Measurements from ENCODE around the gene MACROD2. TPM values are rescaled to one million over a fixed set of nuclear protein-coding genes. Genes with fewer than 3 reads are reported as not detected.

Gene MACROD2
- total RNA-seq, 3 donors from 2014 or later, result 3.2 to 7.6 (median 6.4) TPM

- H3K9me3 ChIP-seq, result no peaks in the 10 kb centered on the region
- DNase-seq (no peak), ATAC-seq (no peak)
- no peak overlapping the region for H3K4me3 ChIP-seq
- H3K4me1 ChIP-seq (ENCODE audit: low read depth), result no peaks in the 10 kb centered on the region
- no peaks in the 10 kb centered on the region for H3K36me3 ChIP-seq (ENCODE audit: low read depth)
- TF ChIP-seq, protein P1, sequence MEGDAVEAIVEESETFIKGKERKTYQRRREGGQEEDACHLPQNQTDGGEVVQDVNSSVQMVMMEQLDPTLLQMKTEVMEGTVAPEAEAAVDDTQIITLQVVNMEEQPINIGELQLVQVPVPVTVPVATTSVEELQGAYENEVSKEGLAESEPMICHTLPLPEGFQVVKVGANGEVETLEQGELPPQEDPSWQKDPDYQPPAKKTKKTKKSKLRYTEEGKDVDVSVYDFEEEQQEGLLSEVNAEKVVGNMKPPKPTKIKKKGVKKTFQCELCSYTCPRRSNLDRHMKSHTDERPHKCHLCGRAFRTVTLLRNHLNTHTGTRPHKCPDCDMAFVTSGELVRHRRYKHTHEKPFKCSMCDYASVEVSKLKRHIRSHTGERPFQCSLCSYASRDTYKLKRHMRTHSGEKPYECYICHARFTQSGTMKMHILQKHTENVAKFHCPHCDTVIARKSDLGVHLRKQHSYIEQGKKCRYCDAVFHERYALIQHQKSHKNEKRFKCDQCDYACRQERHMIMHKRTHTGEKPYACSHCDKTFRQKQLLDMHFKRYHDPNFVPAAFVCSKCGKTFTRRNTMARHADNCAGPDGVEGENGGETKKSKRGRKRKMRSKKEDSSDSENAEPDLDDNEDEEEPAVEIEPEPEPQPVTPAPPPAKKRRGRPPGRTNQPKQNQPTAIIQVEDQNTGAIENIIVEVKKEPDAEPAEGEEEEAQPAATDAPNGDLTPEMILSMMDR (IDR thresholded peaks at IDR 0.05), result no peak
- intact Hi-C loops (cut with DNase I, micrococcal nuclease), result no loop called here
Observed at GRCh38 chr20:15345287-15345686, 1350.0 kb downstream of the MACROD2 start.

GRCh38 chr20:15346657-15347280 is 1351.5 kb downstream of the MACROD2 start:
- DNase-seq (no peak), ATAC-seq (no peak)
- Histone ChIP-seq H3K36me3 (ENCODE audit: low read depth) (no peaks in the 10 kb centered on the region), H3K9me3 (no peaks in the 10 kb centered on the region), H3K4me1 (ENCODE audit: low read depth) (no peaks in the 10 kb centered on the region), H3K4me3 (no peak overlapping the region)
- TF ChIP-seq, protein P1 (IDR thresholded peaks at IDR 0.05), result no peak
- intact Hi-C loops (cut with DNase I, micrococcal nuclease), result no loop called here

DNA sequence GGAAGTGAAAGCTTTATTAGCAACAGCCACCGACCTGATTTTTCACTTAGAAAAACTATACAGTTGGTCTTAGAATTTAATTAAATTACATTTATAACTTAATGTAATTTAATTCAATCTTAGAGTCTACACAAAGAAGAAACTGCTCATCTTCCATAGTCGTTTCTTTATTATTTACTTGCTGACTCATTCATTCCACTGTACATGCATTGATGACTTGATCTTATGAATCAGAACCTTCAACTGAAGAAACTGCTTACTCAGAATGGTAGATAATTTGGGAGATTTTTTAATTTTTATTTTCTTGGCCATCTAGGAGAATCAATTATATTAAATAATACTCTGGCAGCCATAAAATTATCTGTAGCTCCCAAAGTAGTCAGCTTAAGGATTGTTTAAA is 1363.7 kb downstream of the MACROD2 start:
- Histone ChIP-seq H3K36me3 (ENCODE audit: low read depth) (no peaks in the 10 kb centered on the region), H3K4me3 (no peak overlapping the region), H3K4me1 (ENCODE audit: low read depth) (no peaks in the 10 kb centered on the region), H3K9me3 (no peaks in the 10 kb centered on the region)
- ATAC-seq (no peak), DNase-seq (no peak)
- intact Hi-C loops (cut with DNase I, micrococcal nuclease), result no loop called here
- TF ChIP-seq, protein P1 (IDR thresholded peaks at IDR 0.05), result no peak

- TF ChIP-seq, protein P1 (IDR thresholded peaks at IDR 0.05), result no peak
- H3K9me3 ChIP-seq, result no peaks in the 10 kb centered on the region
- no peaks in the 10 kb centered on the region for H3K36me3 ChIP-seq (ENCODE audit: low read depth)
- no peak for ATAC-seq
- H3K4me3 ChIP-seq, result no peak overlapping the region
- no peak for DNase-seq
- no peaks in the 10 kb centered on the region for H3K4me1 ChIP-seq (ENCODE audit: low read depth)
- intact Hi-C loops (cut with DNase I, micrococcal nuclease), result no loop called here
Observed at GRCh38 chr20:15362849-15363248, 1367.5 kb downstream of the MACROD2 start.

GRCh38 chr20:15364781-15365180 is 1369.5 kb downstream of the MACROD2 start:
- Histone ChIP-seq H3K9me3 (no peaks in the 10 kb centered on the region), H3K4me1 (ENCODE audit: low read depth) (no peaks in the 10 kb centered on the region), H3K36me3 (ENCODE audit: low read depth) (no peaks in the 10 kb centered on the region), H3K4me3 (no peak overlapping the region)
- intact Hi-C loops (cut with DNase I, micrococcal nuclease), result no loop called here
- ATAC-seq (no peak), DNase-seq (no peak)
- TF ChIP-seq, protein P1 (IDR thresholded peaks at IDR 0.05), result no peak

DNA sequence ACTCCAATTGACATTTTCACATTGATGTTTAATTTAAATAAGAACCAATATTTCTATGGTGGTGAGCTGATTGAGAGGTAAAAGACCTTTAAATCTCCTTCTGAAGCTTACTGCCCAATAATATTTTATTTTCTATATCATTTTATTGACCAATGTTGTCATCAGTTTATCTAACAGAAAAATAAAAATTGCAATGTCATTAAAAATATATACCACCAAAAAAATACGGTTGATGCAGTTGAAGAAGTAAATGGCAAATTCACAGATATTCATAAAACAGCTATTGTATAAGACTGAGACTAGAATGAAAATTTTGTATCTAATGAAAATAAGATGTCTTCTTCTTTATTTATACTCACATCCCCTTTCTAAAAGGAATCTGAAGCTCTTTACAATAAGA is 1375.1 kb downstream of the MACROD2 start:
- TF ChIP-seq, protein P1 (IDR thresholded peaks at IDR 0.05), result no peak
- Histone ChIP-seq H3K4me3 (no peak overlapping the region), H3K4me1 (ENCODE audit: low read depth) (no peaks in the 10 kb centered on the region), H3K9me3 (no peaks in the 10 kb centered on the region), H3K36me3 (ENCODE audit: low read depth) (no peaks in the 10 kb centered on the region)
- no peak for ATAC-seq
- no peak for DNase-seq
- intact Hi-C loops (cut with DNase I, micrococcal nuclease), result no loop called here
